Measurements from ENCODE around the gene C1orf94. TPM values are rescaled to one million over a fixed set of nuclear protein-coding genes. Genes with fewer than 3 reads are reported as not detected.

Gene C1orf94
- total and polyA plus RNA-seq, 2 of the 4 experiments (the other 2 are of a cell fraction), result not detected

DNA sequence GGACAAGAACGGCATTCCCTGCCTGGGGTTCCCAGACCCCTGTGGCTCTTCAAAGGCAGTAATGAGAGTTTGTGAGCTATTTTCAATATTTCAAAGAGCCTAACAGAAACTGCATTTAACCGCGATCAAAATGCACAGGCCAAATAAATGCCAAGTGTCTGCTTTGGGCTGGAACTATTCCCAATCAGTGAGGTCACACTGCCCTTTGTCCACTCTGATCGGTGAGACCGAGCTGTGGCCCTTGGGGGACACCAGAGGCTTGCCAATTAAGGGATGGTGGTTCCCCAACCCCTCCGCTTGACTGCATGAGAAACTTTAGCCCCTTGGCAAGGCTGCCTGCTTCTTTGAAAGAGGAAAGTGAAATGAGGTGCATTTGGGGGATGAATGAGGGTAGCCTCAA lies 31.9 kb upstream of the C1orf94 start:
- DNase-seq (no peak), ATAC-seq (ENCODE audit: low read depth) (no peak)
- no peak overlapping the region for H3K14ac ChIP-seq (replicated peaks; ENCODE audit: low read depth, low read length)
- no peak overlapping the region for H2AK9ac ChIP-seq (replicated peaks; ENCODE audit: low read depth, low read length, poor library complexity)
- H3K4ac ChIP-seq (ENCODE audit: low read depth, low read length), result no peak overlapping the region
- H3K56ac ChIP-seq (ENCODE audit: extremely low read depth, insufficient read depth, low read length), result no peak overlapping the region
- dilution Hi-C loops (cut with HindIII; ENCODE audit: low sequenced_read_pairs, unreplicated experiment) (no loop called here), intact Hi-C loops (cut with micrococcal nuclease) (no loop called here), in situ Hi-C loops (cut with MboI; ENCODE audit: low sequenced_read_pairs) (no loop called here)
- no peaks in the 10 kb centered on the region for H3K4me1 ChIP-seq (ENCODE audit: control insufficient read depth, insufficient read depth, low read length)
- WGBS, 2 experiments (ENCODE audit: extremely low coverage in 2 of 2, insufficient read length in 1 of 2), result 93% methylated on average over 2 of the region's 6 CpGs; no CpG with 5 or more reads in 1 of the 2 experiments
- no peak overlapping the region for H2BK120ac ChIP-seq (ENCODE audit: low read depth, low read length)
- H3K9me1 ChIP-seq (ENCODE audit: insufficient read depth, low read length), result no peaks in the 10 kb centered on the region
- no peak overlapping the region for H3K23ac ChIP-seq (ENCODE audit: low read depth, low read length)
- H2BK15ac ChIP-seq (ENCODE audit: low read depth, low read length), result no peak overlapping the region
- no peak overlapping the region for H2BK20ac ChIP-seq (ENCODE audit: low read depth, low read length)
- no peak overlapping the region for H3K4me2 ChIP-seq (ENCODE audit: low read depth, low read length)
- POLR2A ChIA-PET (ENCODE audit: unreplicated experiment), result no interaction called here
- H2BK5ac ChIP-seq (ENCODE audit: low read depth, low read length, poor library complexity, severe bottlenecking), result no peak overlapping the region
- no peak overlapping the region for H3K9ac ChIP-seq (ENCODE audit: low read depth, low read length)
- H3K27ac ChIP-seq (ENCODE audit: insufficient read depth, low read length), result no peak overlapping the region
- H2AFZ ChIP-seq (replicated peaks; ENCODE audit: low read length, poor library complexity), result no peak overlapping the region
- H4K5ac ChIP-seq (ENCODE audit: low read depth, low read length), result no peak overlapping the region
- H3K79me1 ChIP-seq (ENCODE audit: low read depth in 1 of 2, low read length in 2 of 2), result no peaks in the 10 kb centered on the region
- no TSS peak for BruUV-seq (replicated peaks)
- no peaks in the 10 kb centered on the region for H3K27me3 ChIP-seq (ENCODE audit: control insufficient read depth, insufficient read depth, low read length)
- CTCF ChIA-PET, result no interaction called here
- TF ChIP-seq RFX5 (IDR thresholded peaks at IDR 0.05; ENCODE audit: low read depth, low read length) (no peak), NFE2L2 (IDR thresholded peaks at IDR 0.05; ENCODE audit: low read depth, low read length) (no peak)
- no peak overlapping the region for H3K18ac ChIP-seq (ENCODE audit: low read depth, low read length)
- no peak overlapping the region for H4K8ac ChIP-seq (ENCODE audit: low read depth in 2 of 2, low read length in 2 of 2)
- H3K36me3 ChIP-seq (ENCODE audit: control insufficient read depth, insufficient read depth, low read length), result no peaks in the 10 kb centered on the region
- H4K91ac ChIP-seq (ENCODE audit: insufficient read depth, low read depth, low read length), result no peak overlapping the region
- H2AK5ac ChIP-seq (ENCODE audit: low read depth, low read length), result no peak overlapping the region
- no peaks in the 10 kb centered on the region for H4K20me1 ChIP-seq (ENCODE audit: insufficient read depth, low read length)
- H3K9me3 ChIP-seq (ENCODE audit: control insufficient read depth, insufficient read depth, low read length), result peaks cover 24% of the 10 kb centered on the region
- H3K4me3 ChIP-seq (ENCODE audit: insufficient read depth, low read depth, low read length), result no peak overlapping the region
